Endothelial cell (in vitro differentiated cells): ENCODE data around the gene CCL3. TPM values are rescaled to one million over a fixed set of nuclear protein-coding genes. Genes with fewer than 3 reads are reported as not detected.
"Not testable (repeated sequence)": the region's sequence is repeated elsewhere in the genome, so short reads cannot be mapped to it uniquely, and the experiment has no call there.

Source experiments
- DNase-seq: peaks from one replicate; pipeline ENCODE4 v3.0.0; 2021; ENCODE audit warnings: low spot score
- H3K27ac Mint-ChIP-seq: one replicate; pipeline ENCODE4 v1.8.0; 2021; ENCODE audit warnings: mixed read lengths, inconsistent platforms; ENCODE audit not compliant: unreplicated experiment
- H3K27me3 Mint-ChIP-seq: one replicate; pipeline ENCODE4 v1.8.0; 2021; ENCODE audit warnings: mild to moderate bottlenecking, moderate library complexity, mixed read lengths, inconsistent platforms; ENCODE audit not compliant: unreplicated experiment
- H3K36me3 Mint-ChIP-seq: one replicate; pipeline ENCODE4 v1.8.0; 2021; ENCODE audit warnings: mild to moderate bottlenecking, low read depth, mixed read lengths, inconsistent platforms; ENCODE audit not compliant: unreplicated experiment
- H3K4me1 Mint-ChIP-seq: one replicate; pipeline ENCODE4 v1.8.0; 2021; ENCODE audit warnings: mild to moderate bottlenecking, mixed read lengths, inconsistent platforms; ENCODE audit not compliant: unreplicated experiment
- H3K4me3 Mint-ChIP-seq: one replicate; pipeline ENCODE4 v1.8.0; 2021; ENCODE audit warnings: mild to moderate bottlenecking, mixed read lengths, inconsistent platforms; ENCODE audit not compliant: unreplicated experiment
- H3K9me3 Mint-ChIP-seq: one replicate; pipeline ENCODE4 v1.8.0; 2021; ENCODE audit warnings: mixed read lengths, inconsistent platforms; ENCODE audit not compliant: unreplicated experiment
- total RNA-seq: library from RNA; stranded (reverse); fragmentation: NEBNext Ultra II Directional; extraction: Animal tissue kit (Norgen Biotek cat#: 25700); gene quantifications from one replicate; pipeline ENCODE4 v1.2.1, GENCODE V29; 2021; ENCODE audit not compliant: unreplicated experiment
- TF ChIP-seq, protein P1 (sequence below): fragments of 200-600 bp; sonication (generic); IDR thresholded peaks from one replicate; pipeline ENCODE4 v1.5.0; 2021; ENCODE audit warnings: antibody characterized with exemption; ENCODE audit not compliant: unreplicated experiment

CCL3 gene
- total RNA-seq, 1 donor from 2014 or later: not detected

DNA sequence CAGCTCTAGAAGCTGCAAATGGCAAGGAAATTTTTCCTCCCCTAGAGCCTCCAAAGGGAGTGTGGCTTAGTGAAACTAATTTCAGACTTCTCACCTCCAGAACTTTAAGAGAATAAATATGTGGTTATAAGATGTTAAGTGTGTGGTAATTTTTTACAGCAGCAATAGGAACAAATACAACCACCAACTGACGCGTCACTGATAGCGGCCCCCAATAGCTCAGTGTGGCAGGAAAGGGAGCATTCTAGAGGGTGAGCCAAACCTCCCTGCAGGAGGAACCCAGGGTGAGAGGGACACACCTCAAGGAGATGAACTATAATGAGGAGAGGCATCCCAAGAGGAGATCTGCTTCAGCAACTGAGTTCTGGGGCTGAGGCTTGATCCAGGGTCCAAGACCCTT is 17.7 kb upstream of the CCL3 start:
- no peak for DNase-seq
- Mint-ChIP-seq H3K27ac (no peak overlapping the region), H3K9me3 (no peaks in the 10 kb centered on the region), H3K4me1 (no peaks in the 10 kb centered on the region), H3K36me3 (no peaks in the 10 kb centered on the region), H3K27me3 (no peaks in the 10 kb centered on the region), H3K4me3 (no peak overlapping the region)
- TF ChIP-seq, protein P1, sequence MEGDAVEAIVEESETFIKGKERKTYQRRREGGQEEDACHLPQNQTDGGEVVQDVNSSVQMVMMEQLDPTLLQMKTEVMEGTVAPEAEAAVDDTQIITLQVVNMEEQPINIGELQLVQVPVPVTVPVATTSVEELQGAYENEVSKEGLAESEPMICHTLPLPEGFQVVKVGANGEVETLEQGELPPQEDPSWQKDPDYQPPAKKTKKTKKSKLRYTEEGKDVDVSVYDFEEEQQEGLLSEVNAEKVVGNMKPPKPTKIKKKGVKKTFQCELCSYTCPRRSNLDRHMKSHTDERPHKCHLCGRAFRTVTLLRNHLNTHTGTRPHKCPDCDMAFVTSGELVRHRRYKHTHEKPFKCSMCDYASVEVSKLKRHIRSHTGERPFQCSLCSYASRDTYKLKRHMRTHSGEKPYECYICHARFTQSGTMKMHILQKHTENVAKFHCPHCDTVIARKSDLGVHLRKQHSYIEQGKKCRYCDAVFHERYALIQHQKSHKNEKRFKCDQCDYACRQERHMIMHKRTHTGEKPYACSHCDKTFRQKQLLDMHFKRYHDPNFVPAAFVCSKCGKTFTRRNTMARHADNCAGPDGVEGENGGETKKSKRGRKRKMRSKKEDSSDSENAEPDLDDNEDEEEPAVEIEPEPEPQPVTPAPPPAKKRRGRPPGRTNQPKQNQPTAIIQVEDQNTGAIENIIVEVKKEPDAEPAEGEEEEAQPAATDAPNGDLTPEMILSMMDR: no peak

DNA sequence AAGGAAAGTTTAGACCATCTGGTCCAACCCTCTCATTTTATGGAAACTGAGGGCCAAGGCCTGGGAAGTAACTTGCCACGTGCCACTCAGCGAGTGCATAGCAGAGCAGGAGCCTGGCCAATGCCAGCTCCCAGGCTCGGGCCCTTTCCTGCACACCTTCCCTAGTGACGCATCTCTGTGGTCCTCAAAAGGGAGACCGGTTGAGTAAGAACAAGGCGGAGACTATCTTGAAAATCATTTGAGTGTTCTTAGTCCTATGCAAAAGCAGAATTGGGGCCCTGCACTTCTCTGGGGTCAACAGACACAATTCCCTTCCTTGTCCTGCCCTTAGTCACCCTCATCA is 16.5 kb upstream of the CCL3 start:
- Mint-ChIP-seq H3K9me3 (no peaks in the 10 kb centered on the region), H3K36me3 (no peaks in the 10 kb centered on the region), H3K27me3 (no peaks in the 10 kb centered on the region), H3K27ac (no peak overlapping the region), H3K4me3 (no peak overlapping the region), H3K4me1 (no peaks in the 10 kb centered on the region)
- TF ChIP-seq, protein P1: no peak
- no peak for DNase-seq

GRCh38 chr17:36105781-36106492 is 16.0 kb upstream of the CCL3 start:
- TF ChIP-seq, protein P1: no peak
- Mint-ChIP-seq H3K9me3 (no peaks in the 10 kb centered on the region), H3K4me3 (no peak overlapping the region), H3K4me1 (no peaks in the 10 kb centered on the region), H3K27me3 (no peaks in the 10 kb centered on the region), H3K27ac (no peak overlapping the region), H3K36me3 (no peaks in the 10 kb centered on the region)
- DNase-seq: no peak

DNA sequence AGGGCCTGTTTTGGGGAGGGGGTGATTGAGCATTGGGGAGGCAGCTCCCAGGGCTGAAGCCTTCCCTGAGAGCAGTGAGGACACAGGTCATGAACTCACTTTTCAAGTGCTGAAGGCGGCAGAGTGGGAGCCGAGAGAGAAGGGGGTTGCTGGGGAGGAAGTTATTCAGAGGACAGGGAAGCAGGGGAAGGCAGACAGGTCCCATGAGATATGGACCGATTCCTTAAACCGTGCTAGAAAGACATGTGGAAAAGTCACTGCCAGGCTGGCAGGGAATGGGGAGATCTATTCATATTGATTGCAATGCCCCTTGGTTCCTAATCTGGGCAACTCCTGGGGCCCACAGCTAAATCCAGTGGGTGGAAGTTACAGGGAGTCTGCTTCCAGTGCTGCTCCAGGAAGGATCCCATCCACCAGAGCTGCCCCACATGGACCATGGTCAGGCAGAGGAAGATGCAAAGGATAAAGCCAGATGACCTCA is 14.8 kb upstream of the CCL3 start:
- DNase-seq: no peak
- H3K4me3 Mint-ChIP-seq: no peak overlapping the region
- TF ChIP-seq, protein P1: no peak
- no peak overlapping the region for H3K27ac Mint-ChIP-seq
- H3K9me3 Mint-ChIP-seq: no peaks in the 10 kb centered on the region
- no peaks in the 10 kb centered on the region for H3K27me3 Mint-ChIP-seq
- no peaks in the 10 kb centered on the region for H3K36me3 Mint-ChIP-seq
- H3K4me1 Mint-ChIP-seq: no peaks in the 10 kb centered on the region

DNA sequence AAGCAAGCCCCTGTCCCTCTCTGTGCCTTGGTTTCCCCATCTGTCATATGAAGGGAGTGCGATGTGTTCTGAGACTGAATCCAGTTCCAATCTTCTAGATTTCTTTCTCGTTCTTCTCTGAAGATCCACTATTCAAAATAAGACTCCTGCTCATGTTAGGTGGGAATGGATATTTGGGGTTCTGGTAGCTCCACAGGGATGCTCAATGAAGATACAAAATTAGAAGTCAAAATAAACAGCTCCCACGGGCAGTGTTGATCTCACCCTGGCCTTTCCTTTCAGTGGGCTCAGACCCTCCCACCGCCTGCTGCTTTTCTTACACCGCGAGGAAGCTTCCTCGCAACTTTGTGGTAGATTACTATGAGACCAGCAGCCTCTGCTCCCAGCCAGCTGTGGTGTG is 14.3 kb upstream of the CCL3 start:
- H3K36me3 Mint-ChIP-seq, DNase-seq, H3K27me3 Mint-ChIP-seq, H3K4me3 Mint-ChIP-seq, H3K9me3 Mint-ChIP-seq, H3K27ac Mint-ChIP-seq, H3K4me1 Mint-ChIP-seq: not testable (repeated sequence)

DNA sequence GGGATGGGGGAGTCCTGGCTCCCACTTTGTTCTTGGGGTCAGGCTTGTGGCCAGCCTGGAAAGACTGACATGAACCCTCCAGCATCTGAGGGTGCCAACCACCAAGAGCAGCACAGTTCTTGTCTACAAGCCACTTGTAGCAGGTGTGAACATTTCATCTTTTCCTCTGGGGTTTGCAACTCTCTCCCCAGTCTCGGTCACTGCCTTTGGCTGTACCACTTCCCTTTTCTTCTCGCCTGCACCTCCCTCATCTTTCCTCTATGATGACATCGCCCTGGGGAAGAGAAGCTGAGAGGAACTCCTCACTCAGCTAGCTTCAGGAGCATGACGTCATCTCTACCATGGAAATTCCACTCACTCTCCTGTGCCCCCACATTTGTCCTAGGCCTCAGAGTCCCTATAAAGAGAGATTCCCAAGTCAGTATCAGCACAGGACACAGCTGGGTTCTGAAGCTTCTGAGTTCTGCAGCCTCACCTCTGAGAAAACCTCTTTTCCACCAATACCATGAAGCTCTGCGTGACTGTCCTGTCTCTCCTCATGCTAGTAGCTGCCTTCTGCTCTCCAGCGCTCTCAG is 13.5 kb upstream of the CCL3 start, which contains the start of gene CCL4:
CCL4 (plus strand) TSS at position 427 of the 575 bp plus-strand sequence; CDS start at position 506, 79 bp downstream.
- H3K4me3 Mint-ChIP-seq, H3K4me1 Mint-ChIP-seq, H3K27me3 Mint-ChIP-seq, H3K27ac Mint-ChIP-seq, H3K9me3 Mint-ChIP-seq, DNase-seq, H3K36me3 Mint-ChIP-seq: not testable (repeated sequence)

DNA sequence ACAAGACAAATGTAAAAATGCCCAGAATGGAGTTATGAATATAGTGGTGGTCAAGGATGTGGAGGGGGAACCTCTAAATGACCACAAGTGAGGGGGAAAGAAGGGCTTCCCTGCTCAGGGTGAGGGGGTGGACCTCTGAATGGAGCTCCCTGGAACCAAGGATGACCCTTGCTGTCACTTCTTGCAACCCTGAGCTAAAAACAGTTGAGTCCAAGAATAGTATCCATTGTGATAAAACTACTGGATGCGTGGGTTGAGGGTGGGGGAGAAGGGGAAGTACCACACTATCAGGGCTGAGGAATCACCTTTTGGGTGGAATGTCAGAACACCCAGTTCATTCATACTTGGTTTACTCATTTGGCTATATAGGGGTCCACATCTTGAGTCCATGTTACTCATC is 9.1 kb upstream of the CCL3 start:
- H3K27ac Mint-ChIP-seq, H3K4me1 Mint-ChIP-seq, H3K9me3 Mint-ChIP-seq, H3K36me3 Mint-ChIP-seq, DNase-seq, H3K4me3 Mint-ChIP-seq, H3K27me3 Mint-ChIP-seq: not testable (repeated sequence)
